Medulla oblongata (tissue), 1 donor: ENCODE measurements around the gene TEX51.

ENCODE experiments used
- DNase-seq: peaks from one replicate; pipeline ENCODE4 v3.0.0-alpha.2; 2015; ENCODE audit errors: extremely low spot score

TEX51 gene

DNA sequence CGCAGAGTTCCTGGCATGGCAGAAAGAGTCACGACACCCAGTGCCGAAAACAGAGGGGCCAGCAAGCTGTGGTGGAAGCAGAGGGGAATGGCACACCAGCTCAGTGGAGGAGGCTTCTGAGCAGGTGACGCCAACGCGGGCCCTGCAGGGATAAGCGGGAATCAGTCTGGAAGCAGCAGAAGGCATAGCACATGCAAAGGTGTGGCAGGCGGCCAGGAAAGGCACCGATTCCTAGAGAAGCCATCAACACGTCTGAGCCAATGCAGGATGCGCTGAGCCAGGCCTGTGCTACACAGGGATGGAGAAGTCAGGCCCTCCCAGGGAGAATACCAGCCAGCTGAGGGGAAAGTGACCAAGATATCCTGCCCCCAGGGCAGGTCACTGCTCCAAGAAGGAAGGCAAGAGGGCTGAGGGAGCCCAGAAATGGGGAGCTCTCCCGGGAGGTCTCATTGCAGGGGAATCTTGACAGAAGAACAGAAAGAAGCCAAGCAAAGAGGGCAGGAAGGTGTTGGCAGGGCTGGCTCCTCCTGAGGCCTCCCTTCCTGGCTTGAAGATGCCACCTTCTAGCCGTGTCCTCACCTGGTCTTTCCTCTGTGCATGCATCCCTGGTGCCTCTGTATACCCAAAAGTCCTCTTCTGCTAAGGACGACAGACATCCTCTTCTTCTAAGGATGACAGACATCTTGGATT is 16.3 kb downstream of the TEX51 start:
- no peak for DNase-seq

DNA sequence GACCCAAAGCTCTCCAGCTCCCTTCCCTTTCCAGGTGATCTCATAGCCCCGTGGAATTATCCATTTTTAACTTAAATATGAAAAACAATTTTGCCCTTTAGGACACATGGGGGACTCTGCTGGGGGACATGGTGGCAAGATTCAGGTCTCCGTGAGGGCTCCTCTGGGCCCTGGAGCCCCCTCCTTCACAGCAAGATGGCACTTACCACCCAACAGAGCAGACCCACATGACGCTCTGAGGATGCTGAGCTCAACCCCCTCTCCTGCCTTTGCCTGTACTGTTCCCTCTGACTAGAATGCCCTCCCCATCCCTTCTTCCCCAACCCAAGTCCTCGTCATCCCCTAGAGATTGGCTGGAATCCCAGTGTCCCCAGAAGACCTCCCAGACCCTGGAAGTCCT is 17.2 kb downstream of the TEX51 start:
- DNase-seq: no peak

DNA sequence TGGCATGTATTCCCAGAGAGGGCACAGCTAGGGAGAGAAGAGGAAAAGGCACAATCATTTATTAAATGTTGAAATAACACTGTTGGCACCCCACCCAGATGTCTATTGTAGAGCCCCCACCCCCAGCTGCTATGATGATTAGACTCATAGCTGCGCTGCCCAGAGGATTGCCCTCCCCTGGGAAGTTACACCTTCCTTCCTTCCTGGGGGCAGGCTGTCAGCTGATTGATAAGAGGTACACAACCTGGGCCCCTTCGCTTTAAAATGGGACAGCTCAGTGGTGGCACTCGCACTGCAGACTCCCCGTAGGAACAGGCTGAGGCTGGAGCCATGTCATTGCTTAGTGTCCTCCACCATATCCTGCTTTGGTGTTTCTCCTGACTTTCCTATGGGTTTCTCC is 18.1 kb downstream of the TEX51 start:
- DNase-seq: no peak

DNA sequence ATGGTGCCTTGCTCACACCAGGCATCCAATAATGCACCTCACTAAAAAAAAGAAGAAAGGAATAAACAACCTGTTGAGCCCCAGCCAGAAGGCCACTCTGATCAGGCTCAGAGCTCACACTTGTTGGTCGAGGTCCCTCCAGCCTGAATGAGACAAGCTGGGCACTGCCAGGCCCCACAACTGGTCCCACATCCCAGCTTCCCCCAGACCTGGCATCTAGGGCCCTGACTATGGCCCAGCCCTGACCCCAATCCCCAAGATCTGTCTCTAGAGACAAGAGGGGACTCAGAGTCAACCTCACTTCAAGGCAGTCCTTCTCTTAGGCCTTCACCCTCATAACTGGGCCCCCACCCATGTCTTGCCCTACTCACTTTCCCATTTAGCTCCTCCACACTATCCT is 22.4 kb downstream of the TEX51 start:
- DNase-seq: no peak

DNA sequence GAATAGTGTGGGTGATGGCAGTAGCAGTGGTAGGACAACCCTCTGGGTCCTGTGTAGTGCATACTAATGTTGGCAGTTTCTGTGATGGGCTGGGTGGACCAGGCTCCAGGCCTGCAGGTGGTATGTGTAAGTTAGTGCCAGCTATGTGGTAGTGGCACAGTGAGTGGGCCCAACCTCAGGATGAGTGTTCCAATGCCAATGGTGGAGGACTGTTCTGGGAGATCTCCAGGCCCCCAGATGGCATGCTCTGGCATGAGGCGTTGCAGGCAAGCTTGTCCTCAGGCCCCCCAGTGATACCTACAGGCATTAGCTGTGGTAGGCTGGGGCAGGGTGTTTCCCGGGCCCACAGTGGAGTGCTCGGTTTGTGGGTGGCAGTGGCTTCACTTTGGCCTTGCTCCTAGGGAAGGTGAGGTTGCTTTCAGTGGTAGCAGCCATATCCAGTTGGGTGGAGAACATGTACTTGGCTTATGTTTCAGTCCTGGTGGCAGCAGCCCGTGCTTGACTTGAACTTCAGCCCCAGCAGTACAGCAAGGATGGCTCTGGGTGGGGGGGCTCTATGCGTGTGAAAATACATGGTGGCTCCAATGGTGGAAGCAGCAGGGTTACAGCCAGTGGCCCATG is 32.4 kb downstream of the TEX51 start:
- DNase-seq: no peak

DNA sequence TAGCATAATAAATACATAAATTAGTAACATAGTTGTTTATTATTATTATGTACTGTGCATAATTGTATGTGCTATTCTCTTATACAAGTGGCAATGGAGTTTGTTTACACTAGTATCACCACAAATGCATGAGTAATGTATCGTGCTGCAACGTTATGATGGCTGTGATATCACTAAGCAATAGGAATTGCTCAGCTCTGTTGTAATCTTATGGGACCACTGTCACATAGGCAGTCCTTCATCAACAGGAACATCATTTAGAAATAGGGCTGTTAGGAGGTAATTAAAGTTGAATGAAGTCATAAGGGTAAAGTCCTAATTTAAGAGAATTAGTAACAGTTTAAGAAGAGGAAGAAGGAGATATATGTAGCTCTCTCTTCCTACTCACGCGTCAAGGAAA is 33.8 kb downstream of the TEX51 start:
- no peak for DNase-seq

DNA sequence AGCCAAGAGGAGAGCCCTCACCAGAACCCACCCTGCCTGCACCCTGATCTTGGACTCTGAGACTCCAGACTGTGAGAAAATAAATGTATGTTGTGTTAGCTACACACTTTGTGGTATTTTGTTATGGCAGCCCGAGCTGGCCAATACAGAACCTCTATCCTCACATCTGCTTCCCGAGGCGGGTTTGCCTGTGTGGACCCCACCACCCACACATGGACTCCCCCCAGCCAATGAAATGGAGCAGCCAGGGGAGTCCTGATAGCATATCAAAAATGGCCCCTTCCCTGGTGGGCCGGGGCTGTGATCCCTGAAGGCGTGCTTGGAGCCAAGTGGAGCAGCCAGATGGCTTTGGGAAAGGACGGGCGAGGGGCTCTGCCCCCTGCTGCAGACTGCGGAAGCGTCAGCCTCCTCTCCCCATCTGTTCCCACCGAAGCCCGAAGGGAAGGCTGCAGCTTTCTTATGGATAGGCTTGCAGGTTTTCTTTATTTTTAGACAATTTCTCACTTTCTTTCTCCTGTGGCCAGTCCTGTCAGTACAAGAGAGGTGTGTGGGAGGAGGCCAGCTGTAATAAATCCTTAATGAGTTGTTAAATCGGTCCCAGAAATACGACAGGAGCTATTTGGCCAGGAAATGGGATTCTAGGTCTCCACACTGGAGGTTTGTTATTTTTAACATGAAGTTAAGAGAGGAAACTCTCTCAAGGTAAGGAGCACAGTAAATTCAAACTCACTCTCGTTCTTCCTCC is 34.4 kb downstream of the TEX51 start:
- DNase-seq: no peak

DNA sequence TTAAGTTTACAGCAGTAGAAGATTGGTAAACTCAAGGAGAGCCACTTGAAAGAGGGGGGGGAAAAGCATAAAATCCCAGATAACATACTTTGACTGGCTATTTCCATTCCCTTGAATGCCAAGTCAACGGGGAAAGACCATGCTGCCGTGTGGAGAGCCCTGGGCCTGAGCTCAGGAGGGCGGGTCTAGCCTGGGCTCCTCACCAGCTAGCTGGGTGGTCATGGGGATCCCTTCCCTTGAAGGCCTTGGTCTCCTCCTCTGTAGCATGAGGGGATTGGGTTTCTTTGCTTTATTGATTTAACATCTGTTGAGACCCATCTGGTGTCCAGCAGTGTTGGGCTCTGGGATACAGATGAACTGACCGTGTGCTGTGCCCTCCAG is 35.0 kb downstream of the TEX51 start:
- DNase-seq: no peak

DNA sequence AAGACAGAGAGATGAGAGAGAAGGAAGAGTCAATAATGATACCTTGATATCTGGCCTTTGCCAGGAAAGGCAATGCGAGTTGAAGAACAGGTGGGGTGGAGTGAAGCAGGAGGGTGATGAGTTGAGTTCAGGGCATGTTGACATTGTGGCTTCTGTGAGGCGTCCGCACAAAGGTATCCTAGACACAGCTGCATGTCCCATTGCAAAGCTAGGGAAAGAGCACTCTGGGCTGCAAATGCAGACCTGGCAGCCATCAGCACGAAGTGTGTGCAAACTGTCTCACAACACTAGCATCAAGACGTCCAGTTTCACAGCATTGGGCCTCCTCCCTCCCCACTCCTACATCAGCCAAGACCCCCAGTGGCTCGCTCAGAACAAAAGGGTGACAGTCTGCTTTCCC is 36.1 kb downstream of the TEX51 start:
- no peak for DNase-seq

DNA sequence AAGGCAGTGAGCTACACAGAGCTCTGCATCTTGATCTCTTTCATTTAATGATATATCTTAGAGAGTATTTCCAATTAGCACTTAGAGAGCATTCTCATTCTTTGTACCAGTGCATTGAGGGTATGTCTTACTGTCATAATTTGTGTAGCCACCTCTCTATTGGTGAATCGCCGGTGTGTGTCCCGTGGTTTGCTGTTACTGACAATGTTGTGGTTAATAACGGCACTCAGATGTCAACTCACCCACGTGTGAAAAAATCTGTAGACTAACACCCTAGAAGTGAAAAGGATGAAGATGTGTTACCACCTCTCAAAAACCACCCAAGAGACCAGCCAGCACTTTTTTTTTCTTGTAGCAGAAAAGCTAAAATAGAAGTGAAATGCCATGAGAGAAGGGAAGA is 37.1 kb downstream of the TEX51 start:
- no peak for DNase-seq

DNA sequence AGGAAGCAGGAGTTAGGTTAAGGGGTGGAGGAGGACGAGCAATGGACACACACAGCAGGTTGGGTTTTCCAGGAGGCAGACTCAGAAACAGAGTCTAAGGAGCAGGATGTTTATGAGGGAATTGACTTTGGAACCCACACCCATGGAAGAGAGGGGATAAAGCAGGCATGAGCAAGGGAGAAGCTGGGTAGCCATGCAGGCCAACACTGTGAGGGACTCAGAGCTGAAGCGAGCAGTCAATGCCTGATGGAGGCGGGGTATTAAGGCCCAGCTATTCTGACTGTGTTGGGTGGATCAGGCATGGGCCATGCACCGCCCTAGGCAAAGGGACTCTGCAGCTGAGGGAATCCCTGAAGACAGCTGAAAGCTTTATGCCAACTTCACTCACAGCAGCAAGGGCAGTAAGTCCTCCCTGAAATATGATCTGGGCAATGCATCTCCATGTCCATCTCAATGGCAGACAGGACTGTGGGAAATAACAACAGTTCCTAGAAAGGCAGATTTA is 37.6 kb downstream of the TEX51 start:
- no peak for DNase-seq

DNA sequence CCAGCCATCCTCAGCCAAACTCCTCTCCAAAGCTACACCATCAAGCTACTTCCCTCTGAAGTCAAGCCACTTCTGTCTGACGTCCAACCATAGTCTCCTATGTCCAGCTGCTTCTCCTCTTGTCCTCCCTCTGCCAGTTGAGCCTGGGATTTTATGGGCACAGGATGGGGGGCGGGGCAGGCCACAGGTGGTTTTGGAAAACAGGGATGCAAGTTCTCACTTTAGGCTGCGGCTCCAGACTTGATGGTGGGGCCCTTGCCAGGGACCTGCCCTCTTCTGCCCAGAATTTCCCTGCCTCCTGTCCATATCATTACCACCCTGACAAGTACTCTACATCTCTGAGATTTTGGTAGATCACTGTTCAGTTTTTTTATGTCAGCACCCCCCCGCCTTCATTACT is 41.6 kb downstream of the TEX51 start:
- DNase-seq: no peak

DNA sequence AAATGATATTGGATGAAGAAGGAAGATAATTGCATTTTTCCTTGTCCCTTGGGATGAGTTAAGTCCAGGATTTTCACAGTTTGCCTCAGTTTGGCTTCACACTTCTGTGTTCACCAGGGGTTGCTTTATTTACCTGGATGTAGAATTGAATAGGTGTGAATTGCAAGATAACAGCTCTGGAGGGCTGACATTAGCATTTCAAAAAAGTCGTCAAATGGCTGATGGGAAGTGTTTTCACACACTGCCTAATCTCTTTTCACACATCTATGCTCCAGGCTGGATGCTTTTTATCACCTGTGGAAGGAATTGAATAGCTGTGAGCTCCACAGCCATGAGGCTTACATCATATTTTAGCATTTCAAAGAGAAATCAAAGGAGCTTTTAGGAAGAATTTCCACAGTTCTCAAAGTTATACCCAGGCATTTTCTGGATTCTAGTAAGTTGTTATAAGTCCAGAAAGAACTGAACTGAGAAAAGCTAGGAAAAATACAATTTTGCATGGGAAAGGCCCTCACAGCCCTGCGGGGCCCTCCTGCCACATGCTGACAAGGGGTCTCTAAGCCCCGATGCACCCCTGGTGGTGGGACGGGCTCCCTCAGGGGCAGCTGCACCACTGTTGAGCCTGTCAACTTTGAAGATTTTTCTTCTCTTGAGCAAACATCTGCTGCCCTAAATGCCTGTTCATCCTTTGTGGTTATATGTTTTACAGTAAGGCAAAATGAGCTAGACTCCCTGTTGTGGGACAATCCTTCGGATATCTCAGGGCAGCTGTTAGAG is 43.9 kb downstream of the TEX51 start:
- DNase-seq: no peak

DNA sequence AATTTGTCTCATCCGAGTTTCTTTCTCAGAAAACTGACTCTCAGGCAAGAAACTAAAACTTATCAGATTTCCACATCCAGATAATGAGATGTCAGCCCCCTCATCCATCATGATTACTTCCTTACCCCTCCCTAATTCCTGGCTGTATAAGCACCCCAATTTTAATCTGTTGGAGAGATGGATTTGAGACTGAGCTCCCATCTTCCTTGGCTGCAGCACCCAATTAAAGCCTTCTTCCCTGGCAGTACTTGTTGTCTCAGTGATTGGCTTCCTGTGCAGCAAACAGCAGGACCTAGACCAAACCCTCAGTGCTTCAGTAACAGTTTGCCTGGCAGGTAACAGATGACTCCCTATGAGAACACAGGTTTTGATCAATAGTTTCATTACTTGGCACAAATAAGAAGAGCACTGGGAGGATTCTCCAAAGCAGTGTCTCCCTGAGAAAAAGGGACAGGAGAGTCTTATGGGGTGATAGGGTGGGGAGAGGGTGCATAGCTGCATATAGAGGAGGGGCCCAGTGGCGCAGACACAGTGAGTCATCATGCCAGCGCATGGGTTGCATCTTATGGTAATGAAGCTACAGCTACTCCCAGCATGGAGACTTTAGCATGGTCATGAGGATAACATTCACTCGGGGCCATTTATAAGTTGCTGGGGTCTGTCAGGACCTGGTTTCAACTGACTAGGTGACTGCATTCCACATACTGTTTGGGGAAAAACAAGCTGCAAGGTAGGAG is 45.1 kb downstream of the TEX51 start:
- DNase-seq: no peak

DNA sequence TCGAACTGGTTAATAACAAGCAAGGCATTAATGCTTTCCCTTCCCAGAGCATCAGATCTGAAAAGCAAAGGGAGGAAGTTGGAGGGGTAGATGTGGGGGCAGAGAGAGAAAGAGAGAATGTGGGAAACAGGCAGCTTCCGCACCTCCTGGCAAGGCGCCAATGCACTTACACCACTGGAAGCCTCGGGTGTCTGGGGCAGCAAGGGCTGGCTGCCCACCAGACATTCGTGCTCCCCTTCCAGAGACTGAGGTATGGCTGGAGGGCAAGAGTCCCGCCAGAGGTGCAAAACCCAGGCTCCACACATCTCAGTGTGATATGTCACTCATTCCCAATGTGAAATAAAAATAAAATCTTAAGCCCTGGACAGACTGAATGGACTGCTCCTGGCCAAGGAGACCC is 46.4 kb downstream of the TEX51 start:
- no peak for DNase-seq

DNA sequence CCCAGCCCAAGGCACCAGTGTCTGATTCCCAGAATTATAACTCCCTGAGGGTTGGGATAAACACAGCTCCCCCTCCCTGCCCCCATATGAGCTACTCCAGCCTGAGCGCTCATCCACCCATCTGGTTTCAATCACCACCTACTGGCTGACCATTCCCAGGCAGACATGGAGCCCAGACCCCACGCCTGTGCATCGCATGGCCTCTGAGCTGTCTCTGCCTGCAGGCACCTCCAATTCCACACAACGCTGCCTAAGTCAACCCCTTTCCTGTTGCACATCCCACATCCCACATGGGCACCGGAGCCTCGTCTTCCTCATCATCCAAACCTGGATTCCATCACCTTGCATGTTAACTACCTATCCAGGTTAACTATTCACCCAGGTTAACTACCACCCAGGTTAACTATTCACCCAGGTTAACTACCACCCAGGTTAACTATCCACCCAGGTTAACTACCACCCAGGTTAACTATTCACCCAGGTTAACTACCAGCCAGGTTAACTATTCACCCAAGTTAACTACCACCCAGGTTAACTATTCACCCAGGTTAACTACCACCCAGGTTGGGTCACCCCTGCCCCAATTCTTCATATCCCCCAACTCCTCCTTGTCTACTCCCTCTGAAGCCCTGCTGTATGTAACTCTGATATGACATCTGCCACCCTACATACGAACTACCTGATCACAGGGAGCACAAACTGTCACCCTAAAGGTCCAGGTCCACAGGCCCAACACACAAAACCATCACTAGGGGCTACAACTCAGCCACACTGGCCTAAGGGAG is 47.8 kb downstream of the TEX51 start:
- DNase-seq: no peak

DNA sequence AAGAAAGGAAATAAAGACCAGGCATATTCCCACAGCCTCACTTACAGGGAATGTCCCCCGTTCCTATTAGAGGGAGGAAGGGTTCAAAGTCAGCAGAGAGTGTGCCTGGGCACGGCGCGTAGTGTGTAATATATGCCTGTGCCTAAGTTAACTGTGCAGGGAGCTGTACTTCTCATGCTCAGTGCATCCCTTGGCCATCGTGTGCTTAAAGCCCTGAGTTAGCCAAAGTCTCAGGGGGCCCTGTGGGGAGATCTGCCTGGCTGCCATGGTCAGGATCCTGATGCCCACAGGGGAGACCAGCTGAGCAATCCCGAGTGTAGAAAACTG is 48.4 kb downstream of the TEX51 start:
- DNase-seq: no peak

DNA sequence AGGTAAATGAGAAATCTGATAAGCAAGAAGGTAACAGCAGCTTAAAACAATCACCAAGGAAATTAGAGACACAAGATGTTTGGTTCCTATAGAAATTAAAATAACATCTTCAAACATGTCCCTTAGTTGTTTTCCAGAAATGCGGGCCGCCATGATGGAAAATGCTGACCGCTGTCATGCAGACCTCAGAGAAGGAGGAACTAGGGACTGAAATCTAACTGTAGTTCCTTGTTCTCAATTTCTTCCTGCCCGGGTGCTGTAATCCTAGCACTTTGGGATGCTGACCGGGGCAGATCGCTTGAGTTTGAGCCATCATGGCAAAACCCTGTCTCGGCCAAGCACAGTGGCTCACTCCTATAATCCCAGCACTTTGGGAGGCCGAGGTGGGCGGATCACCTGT is 51.1 kb downstream of the TEX51 start:
- DNase-seq: no peak

DNA sequence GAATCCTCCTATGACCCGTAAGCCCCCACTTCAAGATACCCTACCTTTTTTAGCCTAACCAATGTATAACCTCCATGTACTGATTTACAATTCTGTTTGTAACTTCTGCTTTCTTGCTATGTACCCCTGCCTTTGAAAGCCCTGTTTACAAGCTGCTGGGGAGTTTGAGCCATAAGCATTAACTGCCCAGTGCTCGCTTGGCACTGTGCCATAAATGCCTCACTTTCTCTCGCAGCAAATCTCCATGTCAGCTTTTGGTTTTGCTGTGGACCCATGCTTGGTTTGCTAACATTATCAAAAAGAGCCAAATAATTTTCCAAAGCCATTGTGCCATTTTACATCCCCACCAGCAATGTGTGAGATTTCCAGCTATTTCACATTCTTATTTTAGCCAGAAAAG is 51.8 kb downstream of the TEX51 start:
- DNase-seq: no peak
